Measurements from ENCODE around the gene KCNIP3. TPM values are rescaled to one million over a fixed set of nuclear protein-coding genes. Genes with fewer than 3 reads are reported as not detected.

KCNIP3 gene
- total and polyA plus RNA-seq, 4 donors: 0.26 to 1.1 (median 0.62) TPM

GRCh38 chr2:95392730-95393455, 95.7 kb downstream of the KCNIP3 start:
- peak overlapping the region; percentile 39 to 88 for H3K27ac ChIP-seq (ENCODE audit: low read depth in 1 of 2, low read length in 2 of 2)
- H3K9ac ChIP-seq (ENCODE audit: low read depth in 1 of 2, low read length in 2 of 2): no peak overlapping the region
- no peak for DNase-seq (ENCODE audit: low spot score)
- 59% methylated on average over 8 of the region's 8 CpGs for WGBS
- no peaks in the 10 kb centered on the region for H3K36me3 ChIP-seq (ENCODE audit: control insufficient read depth in 4 of 4, insufficient read depth in 3 of 4, low read depth in 1 of 4, low read length in 3 of 4)
- H3K27me3 ChIP-seq (ENCODE audit: control insufficient read depth in 4 of 4, insufficient read depth in 4 of 4, low read length in 3 of 4): no peaks in the 10 kb centered on the region
- H3K4me3 ChIP-seq (ENCODE audit: low read depth in 1 of 3, low read length in 3 of 3): no peak overlapping the region
- peaks cover 21 to 53% (median 47%) of the 10 kb centered on the region in 4 donors for H3K4me1 ChIP-seq (ENCODE audit: control insufficient read depth in 4 of 4, insufficient read depth in 4 of 4, low read length in 3 of 4)
- TF ChIP-seq JUND (IDR thresholded peaks at IDR 0.05) (no peak), ATF3 (IDR thresholded peaks at IDR 0.05) (peak; percentile 16), HNF4G (IDR thresholded peaks at IDR 0.05) (no peak), FOXA2 (IDR thresholded peaks at IDR 0.05) (no peak), GABPA (IDR thresholded peaks at IDR 0.05 in 1 of 2, conservative IDR thresholded peaks at IDR 0.05 in 1 of 2) (no peak), NR2F2 (IDR thresholded peaks at IDR 0.05) (no peak), ZBTB33 (IDR thresholded peaks at IDR 0.05) (peak; percentile 16), MAX (IDR thresholded peaks at IDR 0.05) (peak; percentile 41), CTCF (IDR thresholded peaks at IDR 0.05; ENCODE audit: low read depth, low read length, missing input control) (no peak), FOXA1 (IDR thresholded peaks at IDR 0.05) (no peak), YY1 (IDR thresholded peaks at IDR 0.05) (peak; percentile 57), SP1 (IDR thresholded peaks at IDR 0.05) (peak; percentile 23), TAF1 (conservative IDR thresholded peaks at IDR 0.05) (no peak), EGR1 (IDR thresholded peaks at IDR 0.05; ENCODE audit: low read depth in 2 of 2) (no peak), RAD21 (IDR thresholded peaks at IDR 0.05) (no peak), HNF4A (conservative IDR thresholded peaks at IDR 0.05) (peak; percentile 53 to 74), REST (IDR thresholded peaks at IDR 0.05) (peak; percentile 27), RXRA (IDR thresholded peaks at IDR 0.05) (peak; percentile 27 to 77)
- no peaks in the 10 kb centered on the region for H3K9me3 ChIP-seq (ENCODE audit: control insufficient read depth in 4 of 4, low read length in 3 of 4)

Data from liver (tissue), 9 donors.